ENCODE results near the gene FAM13C.

The FAM13C gene

DNA sequence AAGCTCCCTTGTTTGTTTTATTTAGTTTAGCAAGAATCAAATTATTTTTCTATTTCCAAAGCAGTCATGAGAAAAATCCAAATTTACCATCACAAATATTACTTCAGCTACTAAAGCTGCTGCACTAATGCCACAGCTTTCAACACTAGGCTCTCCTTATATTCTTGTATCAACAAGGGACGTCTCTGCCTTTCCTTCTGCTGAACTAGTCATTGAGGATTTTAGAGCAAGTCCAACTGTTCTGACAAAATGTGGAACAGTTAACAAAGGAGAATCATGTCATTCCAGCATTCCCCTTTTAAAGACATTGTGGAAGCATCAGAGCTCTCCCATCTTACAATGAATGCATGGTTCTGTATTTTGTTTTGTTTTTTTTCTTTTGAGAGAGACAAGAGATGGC is 28.6 kb downstream of the FAM13C start:
- Mint-ChIP-seq H3K27me3 (ENCODE audit: low read depth, poor library complexity) (no peaks in the 10 kb centered on the region), H3K9me3 (no peaks in the 10 kb centered on the region), H3K4me3 (no peak overlapping the region), H3K36me3 (ENCODE audit: low read depth) (no peaks in the 10 kb centered on the region), H3K27ac (no peak overlapping the region), H3K4me1 (peaks cover 8% of the 10 kb centered on the region)
- DNase-seq, result no peak
- TF ChIP-seq, protein P1, sequence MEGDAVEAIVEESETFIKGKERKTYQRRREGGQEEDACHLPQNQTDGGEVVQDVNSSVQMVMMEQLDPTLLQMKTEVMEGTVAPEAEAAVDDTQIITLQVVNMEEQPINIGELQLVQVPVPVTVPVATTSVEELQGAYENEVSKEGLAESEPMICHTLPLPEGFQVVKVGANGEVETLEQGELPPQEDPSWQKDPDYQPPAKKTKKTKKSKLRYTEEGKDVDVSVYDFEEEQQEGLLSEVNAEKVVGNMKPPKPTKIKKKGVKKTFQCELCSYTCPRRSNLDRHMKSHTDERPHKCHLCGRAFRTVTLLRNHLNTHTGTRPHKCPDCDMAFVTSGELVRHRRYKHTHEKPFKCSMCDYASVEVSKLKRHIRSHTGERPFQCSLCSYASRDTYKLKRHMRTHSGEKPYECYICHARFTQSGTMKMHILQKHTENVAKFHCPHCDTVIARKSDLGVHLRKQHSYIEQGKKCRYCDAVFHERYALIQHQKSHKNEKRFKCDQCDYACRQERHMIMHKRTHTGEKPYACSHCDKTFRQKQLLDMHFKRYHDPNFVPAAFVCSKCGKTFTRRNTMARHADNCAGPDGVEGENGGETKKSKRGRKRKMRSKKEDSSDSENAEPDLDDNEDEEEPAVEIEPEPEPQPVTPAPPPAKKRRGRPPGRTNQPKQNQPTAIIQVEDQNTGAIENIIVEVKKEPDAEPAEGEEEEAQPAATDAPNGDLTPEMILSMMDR (IDR thresholded peaks at IDR 0.05), result no peak

DNA sequence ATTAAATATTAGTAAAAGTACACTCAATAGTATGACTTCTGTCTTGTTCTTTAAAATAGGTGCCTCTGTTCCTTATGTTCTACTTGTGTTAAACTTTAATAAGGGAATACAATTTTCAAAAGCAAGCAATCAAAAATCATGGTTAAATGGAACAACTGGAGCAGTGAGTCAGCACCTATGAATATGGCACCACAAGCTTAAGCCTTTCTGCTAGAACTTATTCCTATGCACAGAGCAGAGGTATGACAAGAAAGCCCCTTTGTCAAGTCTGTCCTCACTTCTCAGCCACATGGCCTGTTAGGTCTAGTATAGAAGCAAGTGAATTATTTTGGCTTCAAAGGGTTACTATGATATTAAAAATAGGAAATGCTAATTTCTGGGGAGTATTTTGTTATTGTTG is 29.8 kb downstream of the FAM13C start:
- Mint-ChIP-seq H3K36me3 (ENCODE audit: low read depth) (no peaks in the 10 kb centered on the region), H3K27ac (no peak overlapping the region), H3K9me3 (no peaks in the 10 kb centered on the region), H3K27me3 (ENCODE audit: low read depth, poor library complexity) (no peaks in the 10 kb centered on the region), H3K4me3 (no peak overlapping the region), H3K4me1 (peaks cover 8% of the 10 kb centered on the region)
- TF ChIP-seq, protein P1 (IDR thresholded peaks at IDR 0.05), result no peak
- DNase-seq, result no peak

DNA sequence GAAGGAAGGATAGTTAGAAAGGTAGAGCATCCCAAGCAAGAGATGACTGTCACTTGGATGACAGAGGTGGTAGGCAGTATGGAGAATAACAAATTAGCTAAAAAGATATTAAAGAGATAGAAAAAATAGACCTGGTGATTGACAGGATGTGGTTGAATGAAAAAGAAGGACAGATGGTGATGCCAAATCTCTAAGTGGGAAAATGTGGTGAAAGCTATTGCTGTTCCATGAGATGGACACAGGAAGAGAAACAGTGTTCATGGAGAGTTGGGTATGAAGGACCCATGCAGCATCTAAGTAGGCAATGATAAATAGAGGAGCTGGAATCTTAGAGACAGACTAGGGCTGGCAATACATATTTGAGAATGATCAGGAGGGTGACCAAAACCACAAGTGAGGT is 30.7 kb downstream of the FAM13C start:
- DNase-seq, result no peak
- H3K4me1 Mint-ChIP-seq, result peaks cover 1% of the 10 kb centered on the region
- no peak overlapping the region for H3K4me3 Mint-ChIP-seq
- no peaks in the 10 kb centered on the region for H3K36me3 Mint-ChIP-seq (ENCODE audit: low read depth)
- H3K9me3 Mint-ChIP-seq, result no peaks in the 10 kb centered on the region
- H3K27me3 Mint-ChIP-seq (ENCODE audit: low read depth, poor library complexity), result no peaks in the 10 kb centered on the region
- no peak overlapping the region for H3K27ac Mint-ChIP-seq
- TF ChIP-seq, protein P1 (IDR thresholded peaks at IDR 0.05), result no peak

DNA sequence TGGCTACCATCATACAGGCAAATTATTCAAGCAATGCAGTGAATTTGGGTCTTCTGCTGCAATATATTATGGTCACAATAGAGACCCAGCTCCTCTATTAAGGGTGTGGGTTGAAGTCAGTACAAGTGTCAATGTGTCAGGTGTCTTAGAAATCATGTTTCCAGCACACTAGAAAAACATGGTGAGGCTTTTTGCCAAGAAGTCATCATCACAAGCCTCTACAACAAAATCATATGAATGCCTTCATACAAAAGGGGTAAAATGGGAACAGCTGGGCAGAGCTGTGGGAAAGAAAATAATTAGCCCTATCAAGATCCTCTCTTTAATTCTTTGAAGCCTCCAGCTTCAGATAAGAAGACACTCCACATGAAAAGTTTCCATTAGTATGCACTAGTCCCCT is 37.2 kb downstream of the FAM13C start:
- Mint-ChIP-seq H3K9me3 (no peaks in the 10 kb centered on the region), H3K27ac (no peak overlapping the region), H3K27me3 (ENCODE audit: low read depth, poor library complexity) (peaks cover 3% of the 10 kb centered on the region), H3K4me3 (no peak overlapping the region), H3K4me1 (peaks cover 16% of the 10 kb centered on the region), H3K36me3 (ENCODE audit: low read depth) (no peaks in the 10 kb centered on the region)
- TF ChIP-seq, protein P1 (IDR thresholded peaks at IDR 0.05), result no peak
- no peak for DNase-seq

DNA sequence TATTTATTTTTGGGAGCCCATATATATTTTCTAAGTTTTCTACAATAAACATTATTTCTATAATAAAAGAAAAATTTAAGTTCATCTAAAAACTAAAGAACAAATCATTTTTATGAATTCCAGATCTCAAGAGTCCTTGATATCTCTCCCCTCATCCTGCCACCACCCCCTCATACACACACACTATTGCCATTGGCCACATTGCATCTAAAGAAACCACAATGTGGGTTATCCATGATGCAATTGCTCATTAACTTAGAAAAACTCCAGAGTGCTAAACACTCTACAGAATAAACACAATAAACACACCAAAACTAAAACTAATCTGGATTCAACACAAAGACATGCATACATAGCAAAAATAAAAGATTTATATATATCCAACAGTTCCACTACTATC is 37.8 kb downstream of the FAM13C start:
- H3K27ac Mint-ChIP-seq, result no peak overlapping the region
- H3K4me1 Mint-ChIP-seq, result peaks cover 16% of the 10 kb centered on the region
- TF ChIP-seq, protein P1 (IDR thresholded peaks at IDR 0.05), result no peak
- DNase-seq, result no peak
- H3K9me3 Mint-ChIP-seq, result no peaks in the 10 kb centered on the region
- H3K36me3 Mint-ChIP-seq (ENCODE audit: low read depth), result no peaks in the 10 kb centered on the region
- H3K4me3 Mint-ChIP-seq, result no peak overlapping the region
- H3K27me3 Mint-ChIP-seq (ENCODE audit: low read depth, poor library complexity), result peaks cover 3% of the 10 kb centered on the region

DNA sequence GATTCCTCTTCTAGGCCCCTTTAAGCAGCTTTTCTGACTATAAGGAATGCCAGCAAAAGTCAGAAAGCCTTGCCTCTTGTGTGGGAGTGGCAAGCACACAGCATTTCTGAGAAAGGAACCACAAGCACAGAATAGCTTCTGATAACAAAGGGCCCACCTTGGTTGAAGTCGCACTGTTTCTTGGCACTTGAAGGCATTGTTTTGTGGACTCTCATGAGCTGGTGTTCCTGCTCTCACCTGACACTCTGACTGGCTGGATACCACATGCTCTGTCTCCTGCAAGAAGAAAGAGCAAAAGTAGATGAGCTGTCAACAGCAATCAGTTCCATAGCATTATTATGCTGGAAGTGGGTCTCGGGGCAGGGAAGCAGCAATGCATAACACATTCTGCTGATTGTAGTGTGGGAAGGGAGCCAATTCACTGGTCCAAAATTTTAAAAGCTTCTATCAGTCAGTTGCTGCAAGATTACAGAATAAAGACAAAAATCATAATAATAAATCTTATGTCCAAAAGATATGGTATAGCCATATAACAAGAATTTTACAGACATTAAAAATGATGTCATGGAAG is 38.4 kb downstream of the FAM13C start:
- DNase-seq, result no peak
- H3K27ac Mint-ChIP-seq, result no peak overlapping the region
- H3K4me3 Mint-ChIP-seq, result no peak overlapping the region
- peaks cover 3% of the 10 kb centered on the region for H3K27me3 Mint-ChIP-seq (ENCODE audit: low read depth, poor library complexity)
- H3K9me3 Mint-ChIP-seq, result no peaks in the 10 kb centered on the region
- H3K4me1 Mint-ChIP-seq, result peaks cover 16% of the 10 kb centered on the region
- TF ChIP-seq, protein P1 (IDR thresholded peaks at IDR 0.05), result no peak
- H3K36me3 Mint-ChIP-seq (ENCODE audit: low read depth), result no peaks in the 10 kb centered on the region

All from nephron progenitor cell (in vitro differentiated cells).